Hepatocyte (in vitro differentiated cells): ENCODE data around the gene ISM1.

ENCODE experiments used
- EZH2 ChIP-seq: fragments of 200-600 bp; sonication (generic); IDR thresholded peaks from 2 replicates; pipeline ENCODE4 v1.6.1; 2016; ENCODE audit warnings: antibody characterized with exemption, mild to moderate bottlenecking, borderline replicate concordance
- TF ChIP-seq, protein P1 (sequence below): fragments of 200-600 bp; sonication (generic); IDR thresholded peaks from 2 replicates; pipeline ENCODE4 v1.5.1; 2016; ENCODE audit warnings: antibody characterized with exemption, mild to moderate bottlenecking; ENCODE audit not compliant: poor library complexity

DNA sequence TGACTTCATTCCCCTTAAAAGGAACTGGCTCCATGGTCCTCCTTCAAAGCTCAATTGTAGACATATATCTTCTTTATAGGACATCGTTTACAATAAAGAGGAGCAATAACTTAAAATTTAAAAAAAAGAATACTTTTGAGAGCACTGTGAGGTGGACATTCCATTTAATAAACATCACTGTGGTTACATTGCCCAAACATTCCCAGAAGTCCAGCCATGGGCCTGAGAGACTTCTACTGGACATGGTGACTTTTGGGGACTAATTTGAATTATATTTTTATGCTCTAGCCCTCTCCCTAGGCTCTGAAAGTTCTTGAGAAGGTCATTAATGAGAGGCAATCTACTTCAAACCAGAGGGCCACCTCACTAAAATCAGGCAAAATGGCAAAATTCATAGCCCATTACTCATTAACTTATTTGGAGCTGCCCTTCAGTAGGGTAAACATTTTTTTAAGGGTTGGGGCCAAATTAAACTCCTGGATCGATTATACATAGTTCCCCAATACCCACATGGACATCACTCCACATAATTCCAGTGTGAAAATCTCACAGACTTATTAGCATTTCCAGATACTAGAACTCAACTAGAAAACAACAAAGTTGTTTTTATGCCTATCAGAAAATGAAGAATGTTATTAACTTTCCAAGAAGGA, 17.1 kb downstream of the ISM1 start:
- TF ChIP-seq, protein P1, sequence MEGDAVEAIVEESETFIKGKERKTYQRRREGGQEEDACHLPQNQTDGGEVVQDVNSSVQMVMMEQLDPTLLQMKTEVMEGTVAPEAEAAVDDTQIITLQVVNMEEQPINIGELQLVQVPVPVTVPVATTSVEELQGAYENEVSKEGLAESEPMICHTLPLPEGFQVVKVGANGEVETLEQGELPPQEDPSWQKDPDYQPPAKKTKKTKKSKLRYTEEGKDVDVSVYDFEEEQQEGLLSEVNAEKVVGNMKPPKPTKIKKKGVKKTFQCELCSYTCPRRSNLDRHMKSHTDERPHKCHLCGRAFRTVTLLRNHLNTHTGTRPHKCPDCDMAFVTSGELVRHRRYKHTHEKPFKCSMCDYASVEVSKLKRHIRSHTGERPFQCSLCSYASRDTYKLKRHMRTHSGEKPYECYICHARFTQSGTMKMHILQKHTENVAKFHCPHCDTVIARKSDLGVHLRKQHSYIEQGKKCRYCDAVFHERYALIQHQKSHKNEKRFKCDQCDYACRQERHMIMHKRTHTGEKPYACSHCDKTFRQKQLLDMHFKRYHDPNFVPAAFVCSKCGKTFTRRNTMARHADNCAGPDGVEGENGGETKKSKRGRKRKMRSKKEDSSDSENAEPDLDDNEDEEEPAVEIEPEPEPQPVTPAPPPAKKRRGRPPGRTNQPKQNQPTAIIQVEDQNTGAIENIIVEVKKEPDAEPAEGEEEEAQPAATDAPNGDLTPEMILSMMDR: no peak
- no peak for TF ChIP-seq EZH2
